HepG2 (cell line): ENCODE data around the gene CFL1. TPM values are rescaled to one million over a fixed set of nuclear protein-coding genes. Genes with fewer than 3 reads are reported as not detected.
A peak's percentile ranks its signal among the peaks of the same experiment; 100 is the strongest.

Experiments
- BHLHE40 ChIP-seq: IDR thresholded peaks from 2 replicates; pipeline ENCODE4 v1.6.1; 2011; ENCODE audit warnings: low read length, improper control_type of control experiment
- DR1 ChIP-seq: sonication (generic); formaldehyde crosslinking; IDR thresholded peaks from 2 replicates; pipeline ENCODE4 v1.8.0; 2021; ENCODE audit warnings: mild to moderate bottlenecking, missing genetic modification reagents, inconsistent platforms
- EED ChIP-seq: sonication (generic); formaldehyde crosslinking; IDR thresholded peaks from 2 replicates; pipeline ENCODE4 v1.5.0; 2020; ENCODE audit warnings: mild to moderate bottlenecking, missing genetic modification reagents
- HNF4G ChIP-seq, 2 experiments: sonication (generic) in 1 of 2; formaldehyde crosslinking in 1 of 2; IDR thresholded peaks; 2 replicates each; pipeline versions ENCODE4 v1.4.0 to v1.6.1; 2011 to 2020; ENCODE audit warnings: borderline replicate concordance in 2 of 2, low read depth in 2 of 2, mild to moderate bottlenecking in 2 of 2, low read length in 1 of 2, missing genetic modification reagents in 1 of 2, moderate library complexity in 1 of 2
- ISL2 ChIP-seq: sonication (generic); formaldehyde crosslinking; IDR thresholded peaks from 2 replicates; pipeline ENCODE4 v1.5.0; 2020; ENCODE audit warnings: missing genetic modification reagents
- KLF16 ChIP-seq, 2 experiments: sonication (generic) in 1 of 2; formaldehyde crosslinking in 1 of 2; IDR thresholded peaks; 2 replicates each; pipeline versions ENCODE4 v1.6.1 to v1.8.0; 2016 to 2023; ENCODE audit warnings: missing genetic modification reagents in 2 of 2, missing compliant biosample characterization in 1 of 2
- KMT2B ChIP-seq: IDR thresholded peaks from 2 replicates; pipeline ENCODE4 v1.6.1; 2016; ENCODE audit warnings: missing genetic modification reagents, missing compliant biosample characterization
- MAX ChIP-seq: IDR thresholded peaks from 2 replicates; pipeline ENCODE4 v1.6.1; 2012; ENCODE audit warnings: inconsistent platforms
- MED1 ChIP-seq: sonication (generic); formaldehyde crosslinking; IDR thresholded peaks from 2 replicates; pipeline ENCODE4 v1.4.0; 2020; ENCODE audit warnings: missing genetic modification reagents
- MLX ChIP-seq: IDR thresholded peaks from 2 replicates; pipeline ENCODE4 v1.6.1; 2016
- PHF20 ChIP-seq: sonication (generic); formaldehyde crosslinking; IDR thresholded peaks from 2 replicates; pipeline ENCODE4 v1.5.0; 2020; ENCODE audit warnings: mild to moderate bottlenecking, missing genetic modification reagents
- PPARG ChIP-seq: conservative IDR thresholded peaks from 2 replicates; pipeline ENCODE4 v1.6.1; 2016; ENCODE audit warnings: missing biosample characterization, missing genetic modification reagents
- PRDM10 ChIP-seq: sonication (generic); formaldehyde crosslinking; IDR thresholded peaks from 2 replicates; pipeline ENCODE4 v1.4.0; 2020; ENCODE audit warnings: low read depth, missing genetic modification reagents
- SALL1 ChIP-seq: sonication (generic); formaldehyde crosslinking; IDR thresholded peaks from 2 replicates; pipeline ENCODE4 v1.8.0; 2022; ENCODE audit warnings: mild to moderate bottlenecking, missing genetic modification reagents
- SPEN ChIP-seq: sonication (generic); formaldehyde crosslinking; IDR thresholded peaks from 2 replicates; pipeline ENCODE4 v1.5.1; 2020; ENCODE audit warnings: low read depth, mild to moderate bottlenecking, missing genetic modification reagents
- STAT6 ChIP-seq: sonication (generic); formaldehyde crosslinking; IDR thresholded peaks from 2 replicates; pipeline ENCODE4 v1.4.0; 2020; ENCODE audit warnings: missing genetic modification reagents, mild to moderate bottlenecking, borderline replicate concordance
- ZFYVE20 ChIP-seq: sonication (generic); formaldehyde crosslinking; IDR thresholded peaks from 2 replicates; pipeline ENCODE4 v1.8.0; 2023; ENCODE audit warnings: low read depth, mild to moderate bottlenecking, moderate library complexity, missing genetic modification reagents, borderline replicate concordance
- ZKSCAN5 ChIP-seq: sonication (generic); formaldehyde crosslinking; IDR thresholded peaks from 2 replicates; pipeline ENCODE4 v1.5.1; 2020; ENCODE audit warnings: mild to moderate bottlenecking, missing genetic modification reagents
- ZMAT5 ChIP-seq: sonication (generic); formaldehyde crosslinking; IDR thresholded peaks from 2 replicates; pipeline ENCODE4 v1.5.0; 2020; ENCODE audit warnings: mild to moderate bottlenecking, low read depth, missing genetic modification reagents, borderline replicate concordance
- ZNF34 ChIP-seq: sonication (generic); formaldehyde crosslinking; IDR thresholded peaks from 2 replicates; pipeline ENCODE4 v1.4.0; 2020; ENCODE audit warnings: mild to moderate bottlenecking, missing genetic modification reagents, borderline replicate concordance
- polyA plus RNA-seq, 8 experiments: library from polyadenylated mRNA; depleted of rRNA in 3 of 8; stranded (reverse) in 7 of 8; unstranded in 1 of 8; fragments of >200 nt; fragmentation: Illumina TruSeq in 4 of 8; extraction: Trizol in 4 of 8; gene quantifications; 2 replicates each; pipeline versions ENCODE4 v1.2.1 to v1.2.3, GENCODE V29; 2011 to 2016; ENCODE audit warnings: low read depth in 4 of 8, missing spikeins in 1 of 8, mixed read lengths in 1 of 8; ENCODE audit not compliant: insufficient read depth in 1 of 8
- total RNA-seq, 5 experiments: library from RNA; depleted of rRNA; stranded (reverse); fragments of >200 nt; fragmentation: Illumina TruSeq; extraction: Trizol; gene quantifications; 2 replicates each; pipeline ENCODE4 v1.2.3, GENCODE V29; 2016; ENCODE audit warnings: low read depth in 1 of 5

Gene CFL1
- total and polyA plus RNA-seq, 2 of the 13 experiments (the other 11 are each of a cell fraction or from before 2014, with no cell fraction given) = 379 to 383 TPM

GRCh38 chr11:65856689-65857499 lies 1.1 kb downstream of the CFL1 start (continued):
- peak; percentile 78 for TF ChIP-seq SPEN (CRISPR knock-in tag)
- peak; percentile 53; the same call in 1 of the 2 replicates for TF ChIP-seq KMT2B (CRISPR knock-in tag)
- 0 out of 2 replicates have a peak, but pooled peaks have one; percentile 66 for TF ChIP-seq ZFYVE20 (CRISPR knock-in tag)
- TF ChIP-seq DR1 (CRISPR knock-in tag) = peak; percentile 71
- TF ChIP-seq KLF16 (CRISPR knock-in tag; IDR thresholded peaks at IDR 0.05) = peak in 1 of 2 experiments; percentile 62; a peak in 2 of 4 replicates
- no peak for TF ChIP-seq ZNF34
- peak; percentile 20; the same call in 1 of the 2 replicates for TF ChIP-seq SALL1 (CRISPR knock-in tag)
- peak; percentile 54 for TF ChIP-seq PHF20 (CRISPR knock-in tag)
- TF ChIP-seq PRDM10 (CRISPR knock-in tag) = peak; percentile 24; the same call in 1 of the 2 replicates
- no peak for TF ChIP-seq EED (CRISPR knock-in tag)
- no peak for TF ChIP-seq ZKSCAN5 (CRISPR knock-in tag)
- TF ChIP-seq ZMAT5 (CRISPR knock-in tag) = peak; percentile 26; the same call in 1 of the 2 replicates
- TF ChIP-seq BHLHE40 = peak; percentile 47; the same call in 1 of the 2 replicates
- peak; percentile 36 for TF ChIP-seq MED1 (CRISPR knock-in tag)
- no peak for TF ChIP-seq PPARG (CRISPR knock-in tag)
- TF ChIP-seq STAT6 = no peak
- 0 out of 2 replicates have a peak, but pooled peaks have one; percentile 17 for TF ChIP-seq ISL2 (CRISPR knock-in tag)
- TF ChIP-seq HNF4G (IDR thresholded peaks at IDR 0.05; ENCODE audit: borderline replicate concordance, low read depth, low read length) = no peak
- peak; percentile 17; the same call in 1 of the 2 replicates for TF ChIP-seq HNF4G (CRISPR knock-in tag; IDR thresholded peaks at IDR 0.05; ENCODE audit: borderline replicate concordance, low read depth)
- 0 out of 2 replicates have a peak, but pooled peaks have one; percentile 9 for TF ChIP-seq MLX (CRISPR knock-in tag)
- TF ChIP-seq MAX = peak; percentile 48; the same call in 1 of the 2 replicates
